BJ (cell line): Measurements from ENCODE around the gene ADORA2B. TPM values are rescaled to one million over a fixed set of nuclear protein-coding genes. Genes with fewer than 3 reads are reported as not detected.
"Not testable (repeated sequence)": the region's sequence is repeated elsewhere in the genome, so short reads cannot be mapped to it uniquely, and the experiment has no call there.

Source experiments
- CTCF ChIA-PET: fragments of 350-600 bp; formaldehyde crosslinking; extraction: SDS; loops from one replicate; lab custom pipeline; 2021; ENCODE audit warnings: antibody characterized with exemption, inconsistent platforms; lab: Yijun Ruan, JAX
- POLR2A ChIA-PET: fragments of 300-600 bp; sonication (Branson Sonifier 250); formaldehyde crosslinking; extraction: SDS; loops from one replicate; lab custom pipeline; 2021; ENCODE audit warnings: antibody characterized with exemption; lab: Charles Lee
- DNase-seq: peaks from one replicate; pipeline ENCODE4 v3.0.0-alpha.2; 2011; ENCODE audit warnings: low read depth
- H3K27me3 ChIP-seq: 2 replicates; pipeline ENCODE4 v1.6.0; 2011; ENCODE audit warnings: low read length; ENCODE audit not compliant: control insufficient read depth, insufficient read depth
- H3K36me3 ChIP-seq: 2 replicates; pipeline ENCODE4 v1.5.1; 2011; ENCODE audit warnings: low read length; ENCODE audit not compliant: control insufficient read depth, insufficient read depth
- H3K4me3 ChIP-seq: 2 replicates; pipeline ENCODE4 v1.5.1; 2011; ENCODE audit warnings: low read depth, mild to moderate bottlenecking, control low read depth, low read length
- CTCF ChIP-seq: IDR thresholded peaks from 2 replicates; pipeline ENCODE4 v1.5.1; 2011; ENCODE audit warnings: low read depth, mild to moderate bottlenecking, control low read depth, inconsistent platforms, low read length, moderate library complexity; ENCODE audit not compliant: insufficient read depth
- polyA plus RNA-seq: library from polyadenylated mRNA; depleted of rRNA; stranded (reverse); fragments of >200 nt; gene quantifications from 2 replicates; pipeline ENCODE4 v1.2.3, GENCODE V29; 2011

The ADORA2B gene
- polyA plus RNA-seq, 1 experiment = 10.5 TPM

GRCh38 chr17:15973016-15973415 is 28.1 kb downstream of the ADORA2B start:
- no peak for TF ChIP-seq CTCF
- no peaks in the 10 kb centered on the region for H3K27me3 ChIP-seq
- H3K36me3 ChIP-seq = no peaks in the 10 kb centered on the region
- POLR2A ChIA-PET = no interaction called here
- no peak overlapping the region for H3K4me3 ChIP-seq
- CTCF ChIA-PET = interaction anchor here (1.0 kb wide), 1 partner anchor 8 kb away, joined by 3 read pairs; no protein-coding TSS in a partner anchor
- DNase-seq = no peak

GRCh38 chr17:15973834-15974233 is 28.9 kb downstream of the ADORA2B start:
- POLR2A ChIA-PET = interaction anchor here (0.6 kb wide), 1 partner anchor 73 kb away, joined by 3 read pairs; no protein-coding TSS in a partner anchor
- H3K27me3 ChIP-seq = no peaks in the 10 kb centered on the region

GRCh38 chr17:15977894-15978293 is 33.0 kb downstream of the ADORA2B start:
- Histone ChIP-seq H3K4me3 (no peak overlapping the region), H3K27me3 (no peaks in the 10 kb centered on the region), H3K36me3 (no peaks in the 10 kb centered on the region)
- CTCF ChIA-PET = no interaction called here
- DNase-seq = no peak
- POLR2A ChIA-PET = no interaction called here
- no peak for TF ChIP-seq CTCF

More at GRCh38 chr17:15973834-15974233, 28.9 kb downstream of the ADORA2B start:
- Histone ChIP-seq H3K36me3 (no peaks in the 10 kb centered on the region), H3K4me3 (no peak overlapping the region)
- TF ChIP-seq CTCF = no peak
- no peak for DNase-seq
- CTCF ChIA-PET = interaction anchor here (1.0 to 2.4 kb wide), 2 partner anchors 9 to 28 kb away, joined by 3 to 9 read pairs; partner anchors contain the start of gene ADORA2B

- no peak for TF ChIP-seq CTCF
- DNase-seq = no peak
- no peak overlapping the region for H3K4me3 ChIP-seq
- no peaks in the 10 kb centered on the region for H3K36me3 ChIP-seq
- no peaks in the 10 kb centered on the region for H3K27me3 ChIP-seq
- CTCF ChIA-PET = no interaction called here
- POLR2A ChIA-PET = no interaction called here
These were observed 33.7 kb downstream of the ADORA2B start for GRCh38 chr17:15978606-15979005.

- H3K36me3 ChIP-seq, POLR2A ChIA-PET, CTCF ChIA-PET, H3K4me3 ChIP-seq, H3K27me3 ChIP-seq, DNase-seq: not testable (repeated sequence)
These were observed 34.1 kb downstream of the ADORA2B start for GRCh38 chr17:15979013-15979412.

- ChIA-PET CTCF (no interaction called here), POLR2A (no interaction called here)
- Histone ChIP-seq H3K27me3 (no peaks in the 10 kb centered on the region), H3K4me3 (no peak overlapping the region), H3K36me3 (no peaks in the 10 kb centered on the region)
- TF ChIP-seq CTCF = no peak
- DNase-seq = no peak
These were observed 36.3 kb downstream of the ADORA2B start for GRCh38 chr17:15981208-15981607.
